K562 (cell line): Measurements from ENCODE around the gene JADE3. TPM values are rescaled to one million over a fixed set of nuclear protein-coding genes. Genes with fewer than 3 reads are reported as not detected.
"Not testable (repeated sequence)": the region's sequence is repeated elsewhere in the genome, so short reads cannot be mapped to it uniquely, and the experiment has no call there.

Source experiments
- ATAC-seq: fragments of 200-7000 bp; cut with Tn5 transposase; 3 replicates; pipeline ENCODE4 v1.9.1; 2020; ENCODE audit warnings: moderate library complexity
- BruUV-seq: library from RNA; stranded (reverse); fragments of 400-500 nt; replicated peaks from 2 replicates; lab custom pipeline; 2021; lab: Mats Ljungman, UMichigan
- CTCF ChIA-PET: fragments of 300-600 bp; formaldehyde crosslinking; extraction: SDS; loops from one replicate; lab custom pipeline; 2021; ENCODE audit warnings: low intra/inter-chr PET ratio; lab: Yijun Ruan, JAX
- POLR2A ChIA-PET: fragments of 300-600, 350-650 bp; sonication (Branson Sonifier 250); formaldehyde crosslinking; extraction: SDS; loops from one replicate; lab custom pipeline; 2021; ENCODE audit warnings: antibody characterized with exemption, inconsistent platforms; lab: Yijun Ruan, JAX
- DNase-seq, 4 experiments: peaks; one replicate each; pipeline versions ENCODE4 v3.0.0 to v3.0.0-alpha.2; 2011 to 2018; ENCODE audit warnings: low spot score in 3 of 4, mixed read lengths in 3 of 4; ENCODE audit errors: extremely low read depth in 1 of 4
- FAIRE-seq: peaks from 2 replicates; lab custom pipeline; 2011; peaks lifted over from hg19 to GRCh38; lab: Jason Lieb, UNC
- H2AFZ ChIP-seq: 2 replicates; pipeline ENCODE4 v1.6.0; 2011; ENCODE audit warnings: low read depth, low read length, control low read depth, inconsistent platforms
- H3K27ac ChIP-seq: fragments of 200-600 bp; 3 replicates; pipeline ENCODE4 v1.8.0; 2011; ENCODE audit warnings: low read depth, mild to moderate bottlenecking, control low read depth, inconsistent platforms, low read length, moderate library complexity, mixed read lengths; ENCODE audit errors: extremely low read depth
- H3K27me3 ChIP-seq, 2 experiments: fragments of 300-600 bp in 1 of 2; 2 replicates in 1 of 2; 3 replicates in 1 of 2; pipeline versions ENCODE4 v1.6.0 to v1.8.0; 2011; ENCODE audit warnings: inconsistent platforms in 2 of 2, low read length in 2 of 2, mild to moderate bottlenecking in 1 of 2, mixed read lengths in 1 of 2, moderate library complexity in 1 of 2; ENCODE audit not compliant: control insufficient read depth in 2 of 2, insufficient read depth in 2 of 2
- H3K36me3 ChIP-seq: fragments of 300-600 bp; 3 replicates; pipeline ENCODE4 v1.8.0; 2011; ENCODE audit warnings: mild to moderate bottlenecking, low read length, inconsistent platforms; ENCODE audit not compliant: control insufficient read depth, insufficient read depth
- H3K4me1 ChIP-seq, 2 experiments: fragments of 200-600 bp in 1 of 2; replicated peaks in 1 of 2; 2 replicates in 1 of 2; 3 replicates in 1 of 2; pipeline versions ENCODE4 v1.5.1 to v1.8.0; 2011; ENCODE audit warnings: inconsistent platforms in 2 of 2, low read length in 2 of 2, mild to moderate bottlenecking in 1 of 2, mixed read lengths in 1 of 2, moderate library complexity in 1 of 2; ENCODE audit not compliant: control insufficient read depth in 2 of 2, insufficient read depth in 2 of 2
- H3K4me2 ChIP-seq: 2 replicates; pipeline ENCODE4 v1.6.1; 2011; ENCODE audit warnings: low read length, control low read depth, inconsistent platforms, mixed read lengths; ENCODE audit not compliant: insufficient read depth
- H3K4me3 ChIP-seq: fragments of 200-600 bp; sonication (generic), shearing (Covaris generic); 2 replicates; pipeline ENCODE4 v1.5.1; 2016; ENCODE audit warnings: control low read depth, inconsistent platforms
- H3K79me2 ChIP-seq: fragments of 200-600 bp; 3 replicates; pipeline ENCODE4 v1.8.0; 2011; ENCODE audit warnings: low read length, inconsistent platforms; ENCODE audit not compliant: control insufficient read depth, insufficient read depth
- H3K9ac ChIP-seq, 2 experiments: 2 replicates each; pipeline versions ENCODE4 v1.6.0 to v1.6.1; 2011; ENCODE audit warnings: low read depth in 2 of 2, low read length in 2 of 2, control low read depth in 1 of 2, inconsistent platforms in 1 of 2, mild to moderate bottlenecking in 1 of 2, mixed read lengths in 1 of 2; ENCODE audit not compliant: insufficient read depth in 1 of 2
- H3K9me1 ChIP-seq: one replicate; pipeline ENCODE4 v1.6.0; 2011; ENCODE audit warnings: inconsistent platforms, mild to moderate bottlenecking, low read length, moderate library complexity; ENCODE audit not compliant: control insufficient read depth, insufficient read depth
- H3K9me3 ChIP-seq: replicated peaks from 2 replicates; pipeline ENCODE4 v1.5.1; 2011; ENCODE audit warnings: low read depth, low read length, inconsistent platforms; ENCODE audit not compliant: control insufficient read depth, insufficient read depth
- H4K20me1 ChIP-seq: replicated peaks from 2 replicates; pipeline ENCODE4 v1.6.1; 2011; ENCODE audit warnings: low read length, inconsistent platforms, mixed read lengths; ENCODE audit not compliant: control insufficient read depth, insufficient read depth
- IFI16 ChIP-seq: fragments of 250-450 bp; sonication (Bioruptor Pico); IDR thresholded peaks from 2 replicates; pipeline ENCODE4 v2.1.2; 2022; ENCODE audit warnings: mild to moderate bottlenecking, inconsistent platforms
- MYNN ChIP-seq, 2 experiments: sonication (generic); formaldehyde crosslinking in 1 of 2; IDR thresholded peaks; 2 replicates each; pipeline versions ENCODE4 v1.5.0 to v1.6.1; 2016 to 2020; ENCODE audit warnings: antibody characterized with exemption in 1 of 2, missing genetic modification reagents in 1 of 2
- RERE ChIP-seq: sonication (generic); formaldehyde crosslinking; IDR thresholded peaks from 2 replicates; pipeline ENCODE4 v1.8.0; 2023; ENCODE audit warnings: missing genetic modification reagents, mild to moderate bottlenecking, borderline replicate concordance
- TCFL5 ChIP-seq: fragments of 250-450 bp; sonication (Bioruptor Pico); conservative IDR thresholded peaks from 2 replicates; pipeline ENCODE4 v1.6.1; 2021; ENCODE audit warnings: mild to moderate bottlenecking, moderate library complexity, matching md5 sums
- TRIM24 ChIP-seq, 2 experiments: fragments of 450-650 bp; IDR thresholded peaks; 2 replicates each; pipeline ENCODE4 v1.6.1; 2016
- ZBTB8A ChIP-seq: fragments of 450-650 bp; IDR thresholded peaks from 2 replicates; pipeline ENCODE4 v1.6.1; 2018; ENCODE audit warnings: mild to moderate bottlenecking, moderate library complexity; ENCODE audit not compliant: partially characterized antibody
- ZNF134 ChIP-seq: fragments of 250-450 bp; sonication (Bioruptor Pico); conservative IDR thresholded peaks from 2 replicates; pipeline ENCODE4 v1.4.0; 2020
- ZNF263 ChIP-seq: sonication (generic); formaldehyde crosslinking; IDR thresholded peaks from 2 replicates; pipeline ENCODE4 v1.8.0; 2022; ENCODE audit warnings: mild to moderate bottlenecking, missing genetic modification reagents, borderline replicate concordance
- ZNF717 ChIP-seq: fragments of 250-450 bp; sonication (Bioruptor Pico); IDR thresholded peaks from 2 replicates; pipeline ENCODE4 v1.5.0; 2021
- WGBS: fragments of 100-300 bp; shearing (Covaris generic); methylation state at CpG from one replicate; pipeline ENCODE4 v1.1.6; 2016; ENCODE audit warnings: low coverage, mixed read lengths; ENCODE audit not compliant: insufficient coverage; ENCODE audit errors: missing lambda C conversion rate; 5-methylcytosine and 5-hydroxymethylcytosine counted together
- in situ Hi-C: fragments of 300-500 bp; cut with MboI; formaldehyde crosslinking; loops from 4 replicates; pipeline ENCODE4 v1.15.0; 2018; ENCODE audit warnings: inconsistent platforms, mixed read lengths
- intact Hi-C: fragments of 100-400 bp; cut with micrococcal nuclease; formaldehyde crosslinking; loops from 2 replicates; pipeline ENCODE4 v1.14.2; 2022
- polyA plus RNA-seq, 8 experiments: library from polyadenylated mRNA; depleted of rRNA in 4 of 8; stranded (reverse) in 5 of 8; unstranded in 3 of 8; fragments of >200 nt; fragmentation: Nextera tagmentation in 2 of 8; fragmentation: Illumina TruSeq in 1 of 8; extraction: Ambion mirVana in 2 of 8; extraction: Trizol in 1 of 8; gene quantifications; 2 replicates each; pipeline versions ENCODE4 v1.2.1 to v1.2.3, GENCODE V29; 2011 to 2014; ENCODE audit warnings: inconsistent platforms in 1 of 8, missing spikeins in 1 of 8
- total RNA-seq, 7 experiments: library from RNA; depleted of rRNA in 6 of 7; stranded (reverse); fragments of >200 nt in 6 of 7; fragmentation: Illumina TruSeq in 2 of 7; extraction: Trizol in 2 of 7; gene quantifications; 2 replicates each; pipeline versions ENCODE4 v1.2.1 to v1.2.3, GENCODE V29; 2011 to 2021; ENCODE audit warnings: low replicate concordance in 1 of 7

The JADE3 gene
- total and polyA plus RNA-seq, 9 of the 15 experiments (the other 6 are each of a cell fraction or from before 2014, with no cell fraction given), result 2.6 to 10.0 (median 7.0) TPM

GRCh38 chrX:46977046-46977445 lies 64.8 kb downstream of the JADE3 start:
- FAIRE-seq, H2AFZ ChIP-seq, H3K79me2 ChIP-seq, BruUV-seq, CTCF ChIA-PET, H3K36me3 ChIP-seq, H3K4me2 ChIP-seq, H3K4me1 ChIP-seq, H3K9ac ChIP-seq, in situ Hi-C loops, DNase-seq, H3K9me1 ChIP-seq, ATAC-seq, H3K27me3 ChIP-seq, H3K27ac ChIP-seq, H3K4me3 ChIP-seq, H4K20me1 ChIP-seq, H3K9me3 ChIP-seq, intact Hi-C loops: not testable (repeated sequence)
- WGBS, result 38% methylated on average over 2 of the region's 4 CpGs
- POLR2A ChIA-PET, result interaction anchor here (0.6 kb wide), 1 partner anchor 25 kb away, joined by 4 read pairs; no protein-coding TSS in a partner anchor

GRCh38 chrX:46978341-46979291 lies 66.4 kb downstream of the JADE3 start:
- H3K4me1 ChIP-seq, result no peaks in the 10 kb centered on the region; a peak in 1 of 5 replicates
- H3K36me3 ChIP-seq, result no peaks in the 10 kb centered on the region
- H3K27ac ChIP-seq, result no peak overlapping the region
- 21% methylated on average over 8 of the region's 8 CpGs for WGBS
- FAIRE-seq, result peak; percentile 92
- no peaks in the 10 kb centered on the region for H3K9me3 ChIP-seq
- H3K79me2 ChIP-seq, result no peaks in the 10 kb centered on the region
- no peaks in the 10 kb centered on the region for H3K9me1 ChIP-seq
- intact Hi-C loops (loop anchor here (1.0 to 2.0 kb wide), 2 partner anchors 65 to 74 kb away; no protein-coding TSS in a partner anchor), in situ Hi-C loops (no loop called here)
- H3K4me3 ChIP-seq, result no peak overlapping the region
- no peak overlapping the region for H3K4me2 ChIP-seq
- no TSS peak for BruUV-seq
- ATAC-seq, result peak; percentile 95
- no peaks in the 10 kb centered on the region for H3K27me3 ChIP-seq
- H3K9ac ChIP-seq, result no peak overlapping the region
- H2AFZ ChIP-seq, result no peak overlapping the region
- ChIA-PET CTCF (interaction anchor here (0.9 kb wide), 1 partner anchor 75 kb away, joined by 6 read pairs; no protein-coding TSS in a partner anchor), POLR2A (no interaction called here)
- DNase-seq, result peak; percentile 57 to 79 (median 59)
- no peaks in the 10 kb centered on the region for H4K20me1 ChIP-seq
- TF ChIP-seq RERE (CRISPR knock-in tag) (no peak), MYNN (IDR thresholded peaks at IDR 0.05) (no peak), MYNN (CRISPR knock-in tag; IDR thresholded peaks at IDR 0.05) (no peak), ZNF263 (CRISPR knock-in tag) (no peak), TRIM24 (IDR thresholded peaks at IDR 0.05) (no peak), ZBTB8A (no peak), TCFL5 (CRISPR knock-in tag) (no peak), ZNF717 (CRISPR knock-in tag) (no peak), ZNF134 (CRISPR knock-in tag) (no peak), IFI16 (CRISPR knock-in tag) (no peak)
